RWPE2 (cell line): ENCODE data around the gene SFRP4.

Source experiments
- ATAC-seq: fragments of 200-7000 bp; cut with Tn5 transposase; 3 replicates; pipeline ENCODE4 v1.9.1; 2021; ENCODE audit warnings: low read depth
- DNase-seq: peaks from one replicate; pipeline ENCODE4 v3.0.0-alpha.2; 2020; ENCODE audit warnings: low spot score
- H3K27ac ChIP-seq: fragments of 450-650 bp; 2 replicates; pipeline ENCODE4 v1.5.1; 2017; ENCODE audit warnings: mild to moderate bottlenecking; ENCODE audit not compliant: poor library complexity, severe bottlenecking
- H3K27me3 ChIP-seq: fragments of 250-450 bp; sonication (Bioruptor Pico); 2 replicates; pipeline ENCODE4 v1.5.1; 2021; ENCODE audit warnings: mild to moderate bottlenecking, moderate library complexity; ENCODE audit not compliant: insufficient read depth, poor library complexity, severe bottlenecking
- H3K36me3 ChIP-seq: fragments of 250-450 bp; sonication (Bioruptor Pico); 2 replicates; pipeline ENCODE4 v1.5.1; 2020; ENCODE audit warnings: low read depth, mild to moderate bottlenecking, moderate library complexity
- H3K4me1 ChIP-seq: fragments of 250-450 bp; sonication (Bioruptor Pico); 2 replicates; pipeline ENCODE4 v1.5.1; 2021; ENCODE audit warnings: mild to moderate bottlenecking, moderate library complexity; ENCODE audit not compliant: insufficient read depth, poor library complexity, severe bottlenecking
- H3K4me3 ChIP-seq: fragments of 250-450 bp; sonication (Bioruptor Pico); 2 replicates; pipeline ENCODE4 v1.5.1; 2021; ENCODE audit warnings: mild to moderate bottlenecking, moderate library complexity; ENCODE audit not compliant: severe bottlenecking
- H3K9me3 ChIP-seq: fragments of 250-450 bp; sonication (Bioruptor Pico); 2 replicates; pipeline ENCODE4 v1.5.1; 2021; ENCODE audit warnings: mild to moderate bottlenecking, moderate library complexity; ENCODE audit not compliant: severe bottlenecking
- CTCF ChIP-seq: fragments of 450-650 bp; IDR thresholded peaks from one replicate; pipeline ENCODE4 v1.5.1; 2017; ENCODE audit warnings: mild to moderate bottlenecking, moderate library complexity; ENCODE audit not compliant: poor library complexity, severe bottlenecking

Gene SFRP4

GRCh38 chr7:37915438-37915837, 1.2 kb downstream of the SFRP4 start:
- no peak for DNase-seq
- Histone ChIP-seq H3K27me3 (peaks cover 47% of the 10 kb centered on the region), H3K36me3 (no peaks in the 10 kb centered on the region), H3K9me3 (no peaks in the 10 kb centered on the region), H3K27ac (no peak overlapping the region), H3K4me1 (no peaks in the 10 kb centered on the region), H3K4me3 (no peak overlapping the region)
- no peak for ATAC-seq
- TF ChIP-seq CTCF = no peak

- no peaks in the 10 kb centered on the region for H3K36me3 ChIP-seq
- no peak for DNase-seq
- no peaks in the 10 kb centered on the region for H3K9me3 ChIP-seq
- no peak overlapping the region for H3K27ac ChIP-seq
- ATAC-seq = no peak
- no peak for TF ChIP-seq CTCF
- peaks cover 40% of the 10 kb centered on the region for H3K27me3 ChIP-seq
- no peak overlapping the region for H3K4me3 ChIP-seq
- no peaks in the 10 kb centered on the region for H3K4me1 ChIP-seq
Observed at GRCh38 chr7:37912756-37913155, 3.9 kb downstream of the SFRP4 start.

GRCh38 chr7:37908221-37908788, 8.3 kb downstream of the SFRP4 start:
- peaks cover 10% of the 10 kb centered on the region for H3K27me3 ChIP-seq
- no peaks in the 10 kb centered on the region for H3K36me3 ChIP-seq
- ATAC-seq (no peak), DNase-seq (no peak)
- no peaks in the 10 kb centered on the region for H3K4me1 ChIP-seq
- no peak overlapping the region for H3K4me3 ChIP-seq
- TF ChIP-seq CTCF = no peak
- no peaks in the 10 kb centered on the region for H3K9me3 ChIP-seq
- no peak overlapping the region for H3K27ac ChIP-seq

GRCh38 chr7:37901890-37902524, 14.6 kb downstream of the SFRP4 start:
- no peaks in the 10 kb centered on the region for H3K27me3 ChIP-seq
- DNase-seq (no peak), ATAC-seq (peak; percentile 71)
- no peaks in the 10 kb centered on the region for H3K4me1 ChIP-seq
- no peak for TF ChIP-seq CTCF
- no peak overlapping the region for H3K4me3 ChIP-seq
- no peaks in the 10 kb centered on the region for H3K9me3 ChIP-seq
- no peak overlapping the region for H3K27ac ChIP-seq
- H3K36me3 ChIP-seq = no peaks in the 10 kb centered on the region

GRCh38 chr7:37901236-37901827, 15.3 kb downstream of the SFRP4 start:
- ATAC-seq (no peak), DNase-seq (no peak)
- no peak overlapping the region for H3K27ac ChIP-seq
- H3K9me3 ChIP-seq = no peaks in the 10 kb centered on the region
- H3K4me1 ChIP-seq = no peaks in the 10 kb centered on the region
- H3K4me3 ChIP-seq = no peak overlapping the region
- H3K36me3 ChIP-seq = no peaks in the 10 kb centered on the region
- peak; percentile 74 for TF ChIP-seq CTCF
- H3K27me3 ChIP-seq = no peaks in the 10 kb centered on the region
